ENCODE data around the gene SOAT2. TPM values are rescaled to one million over a fixed set of nuclear protein-coding genes. Genes with fewer than 3 reads are reported as not detected.

The SOAT2 gene
- total RNA-seq, 1 donor from 2014 or later: 0.74 TPM

DNA sequence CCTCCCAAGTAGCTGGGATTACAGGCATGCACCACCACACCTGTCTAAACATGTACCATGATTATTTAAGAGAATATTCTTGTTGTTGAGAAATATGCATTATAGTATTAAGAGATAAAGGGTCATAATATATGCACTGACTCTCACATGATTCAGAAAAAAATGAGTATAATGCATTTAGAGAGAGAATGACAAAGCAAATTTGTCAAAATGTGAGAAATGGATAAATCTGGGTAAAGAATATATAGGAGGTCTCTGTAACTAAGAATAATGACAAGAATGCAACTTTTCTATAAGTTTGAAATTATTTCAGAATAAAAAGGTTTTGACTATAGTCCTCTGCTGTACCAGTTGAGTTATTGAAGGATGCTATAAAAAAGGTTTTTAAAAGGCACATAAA, 49.1 kb downstream of the SOAT2 start:
- no peaks in the 10 kb centered on the region for H3K36me3 ChIP-seq
- H3K27me3 ChIP-seq: no peaks in the 10 kb centered on the region
- intact Hi-C loops (cut with DNase I): no loop called here
- H3K4me1 ChIP-seq: no peaks in the 10 kb centered on the region
- H3K4me3 ChIP-seq: no peak overlapping the region
- no peaks in the 10 kb centered on the region for H3K9me3 ChIP-seq
- no peak for DNase-seq (ENCODE audit: extremely low spot score in 2 of 2)
- H3K27ac ChIP-seq: no peak overlapping the region
- TF ChIP-seq POLR2AphosphoS5 (IDR thresholded peaks at IDR 0.05; ENCODE audit: insufficient read depth in 1 of 2, low read depth in 1 of 2) (no peak), POLR2A (IDR thresholded peaks at IDR 0.05) (no peak), CTCF (IDR thresholded peaks at IDR 0.05) (no peak)

- Histone ChIP-seq H3K27me3 (no peaks in the 10 kb centered on the region), H3K9me3 (no peaks in the 10 kb centered on the region), H3K4me3 (no peak overlapping the region), H3K36me3 (peaks cover 0 to 3% of the 10 kb centered on the region in 2 donors), H3K27ac (no peak overlapping the region), H3K4me1 (no peaks in the 10 kb centered on the region)
- DNase-seq (ENCODE audit: extremely low spot score in 2 of 2): no peak
- intact Hi-C loops (cut with DNase I): loop anchor here (5.0 kb wide), 1 partner anchor 38 kb away; no protein-coding TSS in a partner anchor
- TF ChIP-seq POLR2AphosphoS5 (IDR thresholded peaks at IDR 0.05; ENCODE audit: insufficient read depth in 1 of 2, low read depth in 1 of 2): peak in 1 of 2 donors; percentile 28
- no peak for TF ChIP-seq POLR2A (IDR thresholded peaks at IDR 0.05)
- peak; percentile 88 to 96 (median 93) for TF ChIP-seq CTCF (IDR thresholded peaks at IDR 0.05)
Observed at GRCh38 chr12:53159195-53159839, 56.0 kb downstream of the SOAT2 start.

DNA sequence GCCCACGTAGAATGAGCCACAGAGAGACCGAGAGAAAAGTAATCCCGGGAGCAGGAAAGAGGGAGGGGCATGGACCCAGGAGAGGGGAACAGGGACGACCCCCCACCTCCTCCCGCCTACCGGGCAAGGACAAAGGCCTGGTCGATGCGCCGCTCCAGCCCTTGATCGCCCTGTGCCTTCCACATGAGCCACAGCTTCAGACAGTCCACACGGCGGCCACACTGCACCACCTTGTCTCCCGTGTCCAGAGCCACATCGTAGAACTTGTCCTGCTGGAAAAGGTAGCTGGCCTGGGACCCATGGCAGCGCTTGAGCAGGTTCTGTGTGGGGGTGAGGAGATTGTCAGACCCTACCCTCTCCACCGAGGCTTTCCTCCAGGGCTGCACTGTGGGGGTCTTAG, 56.7 kb downstream of the SOAT2 start:
- DNase-seq (ENCODE audit: extremely low spot score in 2 of 2): no peak
- Histone ChIP-seq H3K36me3 (peaks cover 0 to 5% of the 10 kb centered on the region in 2 donors), H3K9me3 (no peaks in the 10 kb centered on the region), H3K4me3 (no peak overlapping the region), H3K27me3 (no peaks in the 10 kb centered on the region), H3K4me1 (no peaks in the 10 kb centered on the region), H3K27ac (no peak overlapping the region)
- no peak for TF ChIP-seq POLR2AphosphoS5 (IDR thresholded peaks at IDR 0.05; ENCODE audit: insufficient read depth in 1 of 2, low read depth in 1 of 2)
- no peak for TF ChIP-seq POLR2A (IDR thresholded peaks at IDR 0.05)
- no peak for TF ChIP-seq CTCF (IDR thresholded peaks at IDR 0.05)
- intact Hi-C loops (cut with DNase I): loop anchor here (5.0 kb wide), 1 partner anchor 37 kb away; no protein-coding TSS in a partner anchor

DNA sequence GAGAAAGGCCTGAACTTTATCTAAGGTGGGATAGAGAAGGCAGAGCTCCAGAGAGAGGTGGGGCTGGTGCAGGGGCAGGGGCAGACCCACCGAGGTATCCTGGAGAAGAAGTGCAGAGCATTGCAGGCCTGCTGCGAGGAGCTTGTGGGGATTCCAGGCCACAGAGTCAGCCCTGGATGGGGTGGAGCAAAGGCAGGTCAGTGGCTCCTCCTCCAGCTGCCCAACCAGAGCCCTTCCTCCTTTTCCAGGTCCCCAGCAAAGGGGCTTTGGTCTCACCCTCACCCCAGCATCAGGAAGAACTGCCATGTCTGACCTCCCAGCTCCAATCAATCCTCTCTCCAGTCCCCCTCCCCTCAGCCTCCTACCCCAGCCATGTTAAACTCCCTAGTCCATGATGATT, 57.4 kb downstream of the SOAT2 start:
- Histone ChIP-seq H3K4me3 (no peak overlapping the region), H3K36me3 (peaks cover 0 to 5% of the 10 kb centered on the region in 2 donors), H3K27ac (no peak overlapping the region), H3K9me3 (no peaks in the 10 kb centered on the region), H3K4me1 (no peaks in the 10 kb centered on the region), H3K27me3 (no peaks in the 10 kb centered on the region)
- TF ChIP-seq POLR2AphosphoS5 (IDR thresholded peaks at IDR 0.05; ENCODE audit: insufficient read depth in 1 of 2, low read depth in 1 of 2) (no peak), CTCF (IDR thresholded peaks at IDR 0.05) (no peak), POLR2A (IDR thresholded peaks at IDR 0.05) (no peak)
- DNase-seq (ENCODE audit: extremely low spot score in 2 of 2): no peak
- intact Hi-C loops (cut with DNase I): no loop called here
